Smooth muscle cell of the brain vasculature (primary cell): Measurements from ENCODE around the gene CARMIL1.

Experiments
- DNase-seq: peaks from one replicate; pipeline ENCODE4 v3.0.0-alpha.2; 2012; ENCODE audit warnings: low read depth, low spot score

The CARMIL1 gene

DNA sequence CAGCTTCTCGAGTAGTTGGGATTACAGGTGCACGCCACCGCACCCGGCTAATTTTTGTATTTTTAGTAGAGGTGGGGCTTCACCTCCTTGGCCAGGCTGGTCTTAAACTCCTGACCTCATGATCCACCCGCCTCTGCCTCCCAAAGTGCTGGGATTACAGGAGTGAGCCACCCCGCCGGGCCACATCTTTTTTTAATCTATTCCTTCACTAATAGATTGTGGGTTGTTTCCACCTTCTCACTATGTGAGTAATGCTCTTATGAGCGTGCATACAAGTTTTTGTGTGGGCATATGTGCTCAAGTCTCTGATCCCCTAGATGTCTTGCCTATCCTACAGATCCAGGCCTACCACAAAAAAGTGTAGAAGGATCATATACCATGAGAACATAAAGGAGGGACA lies 30.7 kb downstream of the CARMIL1 start:
- no peak for DNase-seq

GRCh38 chr6:25311331-25311840 lies 32.2 kb downstream of the CARMIL1 start:
- no peak for DNase-seq

DNA sequence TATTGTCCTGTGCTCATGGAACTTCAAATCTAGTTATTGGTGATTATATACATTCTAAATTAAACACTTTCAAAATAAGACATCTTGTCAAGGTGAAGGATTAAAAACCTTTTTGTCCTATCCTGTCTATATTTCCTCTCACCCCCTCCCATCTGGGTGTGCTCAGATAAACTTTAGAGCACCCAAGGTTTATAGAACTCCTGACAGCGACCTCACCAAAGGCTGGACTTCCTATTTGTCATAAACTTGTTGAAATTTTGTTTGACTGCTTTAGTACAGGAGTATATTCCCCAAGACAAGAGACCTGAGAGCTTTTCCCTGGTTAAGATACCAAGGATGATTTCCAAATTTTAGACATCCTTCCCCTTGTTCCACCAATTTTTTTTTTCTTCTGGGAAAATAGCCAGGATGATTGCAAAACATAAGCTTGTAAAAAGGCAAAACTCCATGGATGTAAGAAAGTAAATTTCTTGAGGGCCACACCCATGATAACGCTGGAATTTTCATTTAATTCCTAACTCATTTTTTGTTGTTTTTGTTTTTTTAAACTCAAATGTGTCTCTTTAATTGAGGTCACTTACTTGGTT lies 33.0 kb downstream of the CARMIL1 start:
- no peak for DNase-seq

- DNase-seq, result no peak
Measured at GRCh38 chr6:25312703-25313102, 33.5 kb downstream of the CARMIL1 start.

DNA sequence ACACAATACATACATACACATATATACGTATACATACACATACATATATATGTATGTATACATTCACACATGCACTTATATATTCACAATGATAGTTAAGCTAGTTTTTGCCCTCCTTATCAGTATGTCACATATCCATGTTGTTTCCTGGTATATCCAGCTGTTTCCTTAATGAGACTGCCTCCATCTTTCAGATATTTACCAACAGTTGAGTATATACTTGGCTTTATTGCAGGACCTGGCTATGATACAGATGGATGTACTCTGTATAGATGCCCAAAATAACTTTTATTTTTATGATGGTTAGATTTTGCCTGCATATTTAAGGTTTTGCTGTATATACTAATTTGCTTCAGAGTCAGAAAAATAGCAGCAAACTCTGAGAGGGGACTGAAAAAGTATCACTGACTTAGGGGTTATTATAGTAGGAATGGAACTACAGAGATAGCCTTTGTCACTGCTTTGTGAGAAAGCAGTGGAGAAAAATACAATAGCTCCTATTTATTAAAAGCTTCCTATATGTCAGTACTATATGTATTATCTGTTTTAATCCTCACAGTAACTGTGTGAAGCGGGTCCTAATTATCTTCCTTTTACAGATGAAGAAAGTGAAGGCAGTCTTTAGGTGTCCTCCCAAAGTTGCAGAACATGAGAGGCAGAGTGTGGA lies 35.5 kb downstream of the CARMIL1 start:
- DNase-seq, result no peak

- DNase-seq, result no peak
Measured at GRCh38 chr6:25315194-25316177, 36.3 kb downstream of the CARMIL1 start.

DNA sequence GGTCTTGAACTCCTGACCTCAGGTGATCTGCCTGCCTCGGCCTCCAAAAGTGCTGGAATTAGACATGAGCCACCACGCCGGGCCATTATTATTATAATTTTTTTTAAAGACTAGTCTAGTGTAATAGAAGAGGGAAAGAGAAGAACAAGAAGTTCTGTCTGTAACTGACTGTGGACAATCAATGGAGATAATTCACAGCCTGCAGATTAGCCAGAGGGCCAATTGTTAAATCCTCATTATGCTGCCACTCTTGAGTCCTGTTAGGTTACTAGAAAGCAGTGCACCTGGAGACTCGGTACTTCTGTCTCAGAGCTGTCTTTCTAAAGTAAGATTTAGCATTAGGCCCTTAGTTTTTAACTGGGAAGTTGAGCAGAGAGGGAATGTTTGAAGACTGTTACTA lies 37.5 kb downstream of the CARMIL1 start:
- no peak for DNase-seq

DNA sequence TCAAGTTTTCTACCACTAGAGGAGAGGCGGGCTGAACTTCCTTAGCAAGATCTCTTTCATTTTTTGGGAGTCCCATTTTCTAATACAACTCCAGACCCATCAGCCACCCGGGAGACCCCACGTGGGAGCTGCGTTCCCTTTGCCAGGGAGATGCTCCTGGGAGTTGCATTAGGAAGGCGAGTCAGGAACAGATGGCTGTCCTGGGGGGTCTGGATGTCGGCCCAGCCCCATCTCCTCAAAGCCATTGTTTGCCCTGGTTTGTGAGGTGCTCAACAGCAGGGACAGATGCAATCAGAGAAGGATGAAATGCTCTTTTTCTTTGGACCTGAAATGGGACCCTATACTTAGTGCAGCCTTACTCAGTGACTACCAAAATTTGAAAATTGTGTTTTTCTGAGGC lies 39.4 kb downstream of the CARMIL1 start:
- DNase-seq, result no peak

DNA sequence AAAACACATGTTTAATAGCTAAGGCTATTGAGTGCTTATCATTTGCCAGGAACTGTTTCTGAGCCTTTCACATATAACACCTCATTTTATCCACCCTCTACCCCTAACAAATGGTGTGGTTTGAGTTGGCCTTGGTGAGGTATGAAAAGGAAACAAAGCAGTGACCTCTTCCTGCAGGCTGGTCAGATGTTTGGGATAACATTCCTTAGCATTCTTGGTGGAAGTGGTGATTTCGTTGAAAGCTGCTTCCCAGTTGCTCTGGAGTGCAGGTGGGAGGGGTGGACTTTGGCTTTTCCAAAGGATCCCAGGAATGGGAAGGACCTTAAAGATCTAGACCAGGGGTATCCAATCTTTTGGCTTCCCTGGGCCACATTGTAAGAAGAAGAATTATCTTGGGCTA lies 41.3 kb downstream of the CARMIL1 start:
- DNase-seq, result no peak

- DNase-seq, result no peak
Measured at GRCh38 chr6:25322692-25323091, 43.5 kb downstream of the CARMIL1 start.

- DNase-seq, result no peak
Measured at GRCh38 chr6:25324066-25324762, 45.0 kb downstream of the CARMIL1 start.

DNA sequence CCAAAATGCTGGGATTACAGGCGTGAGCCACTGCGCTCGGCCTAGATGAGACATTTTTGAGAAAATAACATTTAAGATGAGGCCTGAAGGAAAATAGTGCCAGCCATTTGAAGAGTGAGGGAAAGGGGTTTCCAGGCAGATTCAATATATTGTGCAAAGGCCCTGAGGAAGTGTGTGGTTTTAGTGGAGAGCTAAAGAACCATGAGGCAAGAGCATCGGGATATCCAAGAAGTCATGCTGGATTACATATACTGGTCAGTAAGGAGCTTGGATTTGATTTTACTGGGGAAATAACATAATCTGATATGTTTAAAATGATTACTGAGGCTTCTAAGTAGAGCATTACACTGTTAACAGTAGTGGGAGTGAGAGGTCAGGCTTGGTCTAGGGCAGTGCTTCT lies 47.0 kb downstream of the CARMIL1 start:
- no peak for DNase-seq

GRCh38 chr6:25326960-25327359 lies 47.8 kb downstream of the CARMIL1 start:
- no peak for DNase-seq

GRCh38 chr6:25327432-25327831 lies 48.3 kb downstream of the CARMIL1 start:
- DNase-seq, result no peak

- DNase-seq, result no peak
Measured at GRCh38 chr6:25329161-25329817, 50.1 kb downstream of the CARMIL1 start.

GRCh38 chr6:25329982-25330381 lies 50.8 kb downstream of the CARMIL1 start:
- DNase-seq, result no peak

GRCh38 chr6:25330796-25331685 lies 51.9 kb downstream of the CARMIL1 start:
- DNase-seq, result no peak

DNA sequence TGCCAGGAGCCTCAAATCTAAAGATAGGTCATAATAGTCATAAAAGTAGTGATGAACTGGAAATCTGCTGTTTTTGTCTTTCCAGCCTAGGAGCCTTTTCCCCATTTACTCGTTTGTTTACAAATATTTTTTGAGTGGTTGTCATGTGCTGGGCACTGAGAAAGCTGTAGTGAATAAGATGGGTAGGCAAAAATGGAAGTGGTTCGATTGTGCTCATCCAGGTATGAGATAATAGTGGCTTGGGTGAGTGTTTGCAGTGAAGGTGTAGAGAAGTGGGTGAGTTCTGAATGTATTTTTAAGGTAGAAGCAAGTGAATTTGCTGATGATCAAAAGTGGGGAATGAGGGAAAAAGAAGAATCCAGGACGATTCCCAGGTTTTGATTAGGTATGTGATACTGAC lies 53.0 kb downstream of the CARMIL1 start:
- no peak for DNase-seq

GRCh38 chr6:25332655-25333071 lies 53.5 kb downstream of the CARMIL1 start:
- no peak for DNase-seq

DNA sequence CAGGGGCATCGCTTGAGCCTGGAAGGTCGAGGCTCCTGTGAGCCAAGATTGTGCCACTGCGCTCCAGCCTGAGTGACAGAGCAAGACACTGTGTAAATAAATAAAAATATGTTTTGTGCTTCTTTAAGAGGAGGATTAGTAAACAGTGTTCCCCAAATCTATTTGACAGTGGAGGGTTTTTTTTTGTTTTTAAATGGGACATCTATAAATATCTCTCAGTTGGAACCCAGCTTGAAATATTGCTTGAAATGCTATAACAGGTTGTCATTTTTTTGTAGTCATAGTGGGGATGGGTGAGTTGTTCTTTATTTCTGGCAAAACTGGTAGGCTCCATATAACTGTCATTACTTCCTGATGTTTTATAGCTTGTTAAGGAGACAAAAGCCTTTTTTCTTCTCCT lies 54.3 kb downstream of the CARMIL1 start:
- no peak for DNase-seq
